SK-N-MC (cell line): ENCODE results near the gene L3MBTL3.

Source experiments
- EZH2 ChIP-seq: fragments of 200-600 bp; sonication (generic); IDR thresholded peaks from one replicate; pipeline ENCODE4 v1.6.1; 2017; ENCODE audit warnings: antibody characterized with exemption
- POLR2AphosphoS5 ChIP-seq: IDR thresholded peaks from 2 replicates; pipeline ENCODE4 v1.6.1; 2012; ENCODE audit warnings: mild to moderate bottlenecking, low read depth, low read length, borderline replicate concordance

DNA sequence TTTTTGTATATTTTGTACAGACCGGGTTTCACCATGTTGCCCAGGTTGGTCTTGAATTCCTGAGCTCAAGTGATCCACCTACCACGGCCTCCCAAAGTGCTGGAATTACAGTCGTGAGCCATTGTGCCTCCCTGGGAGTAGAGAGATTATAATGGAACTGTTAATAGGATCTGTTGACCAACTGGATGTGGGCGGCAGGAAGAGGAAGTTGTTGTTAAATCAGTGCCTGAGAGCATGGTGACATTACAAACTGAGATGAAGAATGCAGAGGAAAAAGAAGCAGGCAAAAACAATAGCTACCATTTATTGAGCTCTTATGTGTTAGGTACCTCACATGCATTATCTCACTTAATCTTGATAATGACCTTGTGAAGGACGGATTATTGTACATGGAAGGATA is 9.2 kb upstream of the L3MBTL3 start:
- no peak for TF ChIP-seq POLR2AphosphoS5
- TF ChIP-seq EZH2: no peak
